CD4-positive, alpha-beta T cell treated with Interleukin-6 at 100 ng/mL for 8 hours (primary cell): Measurements from ENCODE around the gene ARHGEF16.

Source experiments
- DNase-seq: peaks from one replicate; pipeline ENCODE4 v3.0.0-alpha.2; 2020; ENCODE audit warnings: mixed read lengths, low spot score

Gene ARHGEF16

DNA sequence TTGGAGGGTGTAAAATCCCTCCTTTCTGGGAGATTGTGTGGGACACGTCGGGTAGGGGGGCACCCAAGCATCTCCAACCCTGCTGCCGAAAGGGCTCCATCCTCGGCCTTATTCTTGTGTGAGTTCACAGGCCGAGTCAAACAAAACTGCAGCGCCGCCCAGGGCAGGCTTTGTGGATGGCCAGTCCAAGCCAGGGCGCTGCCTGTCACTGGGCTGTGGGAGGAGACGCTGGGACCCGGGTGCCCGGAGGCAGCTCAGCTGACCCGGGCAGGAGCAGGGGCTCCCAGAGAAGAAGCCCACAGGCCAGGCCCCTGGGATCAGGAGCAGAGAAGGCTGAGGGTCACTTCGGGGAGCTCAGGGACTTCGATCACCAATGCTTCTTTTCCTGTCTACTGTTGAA lies 31.8 kb upstream of the ARHGEF16 start:
- DNase-seq = no peak

- no peak for DNase-seq
Observed at GRCh38 chr1:3423245-3423829, 31.1 kb upstream of the ARHGEF16 start.

DNA sequence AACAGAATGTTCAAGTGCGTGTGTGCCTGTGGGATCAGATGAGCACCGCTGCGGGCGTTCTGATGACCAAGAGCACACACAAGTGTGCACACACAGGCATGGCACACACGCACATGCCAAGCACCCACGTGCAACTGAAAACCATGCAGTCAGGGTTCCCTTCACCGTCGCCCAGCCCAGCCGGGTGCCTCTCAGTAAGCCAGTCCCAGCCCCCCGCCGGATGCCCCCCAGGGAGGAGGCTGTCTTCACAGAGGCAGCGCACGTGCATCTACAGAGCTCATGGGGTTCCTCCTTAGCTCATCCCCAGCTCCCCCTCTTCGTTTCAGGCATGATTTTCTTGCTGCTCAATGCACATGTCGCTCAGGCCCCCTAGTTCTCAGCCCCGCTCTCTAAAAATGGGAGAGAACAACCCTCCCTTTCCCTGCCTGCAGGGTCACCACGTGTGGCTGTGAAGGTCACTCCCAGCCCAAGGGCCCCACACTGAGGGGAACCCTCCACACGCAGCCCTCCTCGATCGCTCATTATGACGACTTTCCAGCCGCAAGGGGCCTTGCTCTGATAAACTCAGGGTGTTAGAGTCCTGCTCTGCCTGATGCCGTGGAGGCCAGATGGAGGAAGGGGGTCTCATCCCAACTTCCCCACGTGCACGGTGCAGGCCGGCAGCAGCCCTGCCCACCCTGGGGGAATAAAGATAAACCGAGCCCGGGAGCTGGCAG lies 30.4 kb upstream of the ARHGEF16 start:
- no peak for DNase-seq

- no peak for DNase-seq
Observed at GRCh38 chr1:3425486-3426215, 28.8 kb upstream of the ARHGEF16 start.

DNA sequence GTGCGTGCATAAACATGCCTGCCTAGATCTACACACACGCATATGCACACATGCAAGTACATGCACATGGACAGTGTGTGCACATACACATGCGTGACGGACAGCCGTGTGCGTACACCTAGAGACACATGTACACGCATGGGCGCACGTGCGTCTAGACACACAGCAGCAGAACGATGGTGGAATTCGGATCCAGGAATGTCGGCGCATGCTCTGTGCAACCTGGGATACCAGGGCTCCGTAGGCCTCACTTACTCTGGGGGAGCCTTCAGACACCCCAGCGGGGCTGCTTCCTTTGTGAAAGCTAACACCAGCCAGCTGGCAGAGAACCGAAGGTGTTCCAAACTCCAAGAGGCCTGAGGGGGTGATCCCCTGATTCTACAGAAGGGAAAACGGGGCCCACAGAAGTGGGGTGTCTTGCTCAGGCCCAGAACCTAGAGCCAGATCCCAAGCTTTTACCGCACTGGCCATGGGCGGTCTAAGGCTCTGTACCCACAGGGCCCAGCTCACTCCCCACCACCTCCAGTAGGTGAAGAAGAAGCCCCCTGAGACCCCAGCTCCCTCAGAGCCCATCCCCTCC lies 27.4 kb upstream of the ARHGEF16 start:
- no peak for DNase-seq

DNA sequence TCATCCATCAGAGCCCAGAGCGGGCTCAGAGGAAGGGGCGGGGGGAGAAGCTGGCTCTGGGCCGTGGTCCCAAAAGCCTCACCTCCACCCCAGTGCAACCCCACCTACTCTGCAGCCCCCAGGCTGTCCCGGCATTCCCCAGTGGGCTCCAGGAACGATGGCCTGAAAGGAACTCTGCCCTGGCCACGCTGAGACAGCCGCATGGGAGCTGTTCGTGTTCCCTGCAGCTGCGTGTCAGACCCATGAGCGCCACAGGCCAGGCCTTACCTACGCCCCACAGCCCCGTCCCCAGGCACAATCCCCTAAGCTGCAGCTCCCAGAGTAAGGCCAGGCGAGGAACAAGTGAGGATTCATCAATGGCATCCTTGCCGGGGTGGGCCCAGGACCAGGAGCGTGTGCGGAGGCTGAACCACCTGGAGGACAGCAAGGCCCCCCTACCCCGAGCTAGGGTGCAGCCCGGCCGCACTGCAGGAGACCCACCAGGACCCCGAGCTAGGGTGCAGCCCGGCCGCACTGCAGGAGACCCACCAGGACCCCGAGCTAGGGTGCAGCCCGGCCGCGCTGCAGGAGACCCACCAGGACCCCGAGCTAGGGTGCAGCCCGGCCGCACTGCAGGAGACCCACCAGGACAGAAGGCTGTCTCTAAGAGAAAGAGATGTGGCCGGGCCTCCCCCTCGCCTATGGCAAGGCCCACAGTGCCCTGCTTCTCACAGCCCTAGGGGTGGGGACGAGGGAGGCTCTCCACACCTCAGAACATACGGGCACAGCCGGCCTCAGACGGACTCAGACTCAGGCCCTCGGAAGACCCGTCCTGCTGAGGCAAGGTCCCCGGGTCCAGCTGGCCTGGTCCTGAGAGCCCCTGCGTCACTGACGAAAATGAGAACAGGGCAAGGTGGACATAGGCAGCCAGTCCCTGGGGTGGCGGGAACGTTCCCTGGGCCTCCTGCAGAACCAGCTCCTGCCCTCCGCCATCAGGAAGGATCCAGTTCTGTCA lies 26.5 kb upstream of the ARHGEF16 start:
- no peak for DNase-seq

GRCh38 chr1:3428899-3429298 lies 25.6 kb upstream of the ARHGEF16 start:
- no peak for DNase-seq

GRCh38 chr1:3429320-3429719 lies 25.1 kb upstream of the ARHGEF16 start:
- no peak for DNase-seq

GRCh38 chr1:3429766-3430165 lies 24.7 kb upstream of the ARHGEF16 start:
- no peak for DNase-seq

GRCh38 chr1:3430406-3430805 lies 24.1 kb upstream of the ARHGEF16 start:
- DNase-seq = no peak

GRCh38 chr1:3430820-3431219 lies 23.6 kb upstream of the ARHGEF16 start:
- DNase-seq = no peak

DNA sequence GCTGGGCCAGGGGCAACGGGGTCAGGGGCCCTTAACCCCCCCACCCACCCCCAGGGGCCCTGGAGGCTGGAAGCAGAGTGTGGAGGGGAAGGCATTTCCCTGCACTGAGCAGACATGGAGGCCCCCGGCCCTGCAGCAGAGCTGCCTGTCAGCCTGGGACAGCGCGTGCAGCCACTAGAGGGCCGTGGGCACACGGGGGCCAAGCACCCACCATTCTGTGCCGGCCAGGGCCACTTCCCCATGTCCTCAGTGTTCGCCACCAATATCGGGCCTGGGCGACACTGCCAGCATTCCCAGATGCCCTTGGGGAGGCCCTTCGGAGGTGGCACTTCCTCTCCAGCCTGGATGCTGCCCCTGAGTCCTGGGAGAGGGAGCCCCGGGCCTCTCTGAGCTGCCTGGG lies 23.2 kb upstream of the ARHGEF16 start:
- DNase-seq = no peak

GRCh38 chr1:3431686-3432085 lies 22.8 kb upstream of the ARHGEF16 start:
- no peak for DNase-seq

- no peak for DNase-seq
Observed at GRCh38 chr1:3432306-3432705, 22.2 kb upstream of the ARHGEF16 start.

- no peak for DNase-seq
Observed at GRCh38 chr1:3433076-3433475, 21.4 kb upstream of the ARHGEF16 start.

DNA sequence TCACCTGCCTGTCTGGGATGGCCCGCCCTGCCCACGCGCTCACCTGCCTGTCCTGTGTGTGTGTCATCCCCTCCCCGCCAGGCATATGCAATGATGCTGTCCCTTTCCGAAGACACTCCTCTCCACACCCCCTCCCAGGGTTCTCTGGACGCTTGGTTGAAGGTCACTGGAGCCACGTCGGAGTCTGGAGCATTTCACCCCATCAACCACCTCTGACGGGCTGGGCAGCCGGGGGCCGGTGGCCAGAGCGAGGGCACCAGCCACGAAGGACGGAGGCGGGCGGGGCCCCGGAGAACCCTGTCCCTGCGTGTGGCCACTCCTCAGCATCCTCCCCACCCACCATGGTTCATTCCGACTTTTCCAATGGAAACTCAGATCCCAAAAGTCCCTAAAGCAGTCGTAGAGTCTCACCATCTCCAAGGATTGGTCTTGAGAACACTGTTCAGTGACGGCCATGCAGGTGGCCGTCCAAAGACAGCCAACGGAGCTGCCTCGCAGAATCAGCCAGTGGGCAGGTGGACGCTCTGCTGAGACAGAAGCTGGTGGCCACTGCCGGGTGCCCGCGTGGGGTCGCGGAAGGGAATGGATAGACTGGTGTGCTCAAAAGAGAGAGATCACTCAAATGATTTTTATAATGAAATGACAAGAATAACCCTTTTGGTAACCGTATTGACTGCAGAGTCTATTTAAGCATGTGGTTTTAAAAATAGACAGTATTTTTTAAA lies 20.7 kb upstream of the ARHGEF16 start:
- no peak for DNase-seq

- DNase-seq = no peak
Observed at GRCh38 chr1:3434406-3435110, 19.9 kb upstream of the ARHGEF16 start.

DNA sequence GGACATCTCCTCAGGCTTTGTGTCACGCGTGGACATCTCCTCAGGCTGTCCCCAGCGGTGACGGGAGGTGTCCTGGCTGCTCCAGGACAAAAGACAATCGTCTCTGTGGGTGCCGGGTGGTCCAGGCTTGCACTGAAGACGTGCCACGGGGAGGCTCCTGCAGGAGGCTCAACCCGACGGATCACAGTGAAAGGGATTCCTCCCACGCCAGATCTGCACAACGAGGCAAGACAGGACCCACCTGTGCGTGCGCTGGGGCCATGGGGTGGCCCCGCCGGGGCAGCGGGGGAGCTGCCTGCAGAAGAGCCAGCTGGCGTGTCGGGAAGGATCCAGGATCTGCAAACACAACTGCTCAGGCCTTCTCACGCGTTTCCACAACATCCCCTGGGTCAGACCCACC lies 18.8 kb upstream of the ARHGEF16 start:
- no peak for DNase-seq

- DNase-seq = no peak
Observed at GRCh38 chr1:3436451-3436850, 18.0 kb upstream of the ARHGEF16 start.

DNA sequence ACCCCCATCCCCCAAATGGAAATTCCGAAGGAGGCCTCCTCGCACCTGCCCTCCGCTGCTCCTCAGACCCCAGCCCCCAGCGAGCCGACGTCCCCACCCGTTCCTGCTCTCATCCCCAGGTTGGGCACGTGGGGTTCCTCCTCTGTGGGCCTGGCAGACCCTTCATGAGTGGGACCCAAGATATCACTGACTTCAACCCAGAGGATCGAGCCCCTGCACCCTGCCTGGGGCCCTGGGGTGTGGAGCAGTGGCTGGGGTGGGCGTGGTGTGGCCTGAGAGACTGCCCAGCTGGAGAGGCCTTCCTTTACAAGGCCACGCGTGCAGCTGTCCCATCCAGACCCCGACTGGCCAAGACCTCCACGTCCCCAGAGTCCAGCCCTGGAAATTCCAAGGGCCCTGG lies 17.6 kb upstream of the ARHGEF16 start:
- no peak for DNase-seq
